Stimulated activated CD8-positive, alpha-beta memory T cell treated with anti-CD3 and anti-CD28 coated beads, Interleukin-4, amount 100 ng/mL, for 1 hour (primary cell): ENCODE measurements around the gene ASB18.

ENCODE experiments used
- DNase-seq, 2 donors: peaks; one replicate each; pipeline ENCODE4 v3.0.0-alpha.2; 2020; ENCODE audit warnings: low read depth in 2 of 2, low spot score in 1 of 2

Gene ASB18

DNA sequence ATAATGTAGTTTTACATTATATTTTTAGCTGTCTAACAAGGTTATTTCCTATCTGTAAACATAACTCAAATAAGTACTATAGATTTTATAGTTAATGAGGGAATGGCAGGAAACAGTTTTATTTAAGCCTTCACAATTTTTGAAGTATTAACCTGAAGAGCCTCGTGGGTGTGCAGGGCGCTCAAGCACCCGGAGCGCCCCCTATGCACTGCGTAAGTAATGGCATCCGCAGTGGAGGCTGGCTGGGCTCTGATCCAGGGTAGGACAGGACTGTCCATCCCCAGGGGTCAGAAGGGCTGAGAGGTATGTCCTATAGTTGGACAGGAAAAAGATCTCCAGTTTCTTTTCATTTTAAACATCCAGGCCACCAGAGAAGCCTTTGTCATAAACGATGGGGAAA lies 87.8 kb downstream of the ASB18 start:
- DNase-seq: no peak

DNA sequence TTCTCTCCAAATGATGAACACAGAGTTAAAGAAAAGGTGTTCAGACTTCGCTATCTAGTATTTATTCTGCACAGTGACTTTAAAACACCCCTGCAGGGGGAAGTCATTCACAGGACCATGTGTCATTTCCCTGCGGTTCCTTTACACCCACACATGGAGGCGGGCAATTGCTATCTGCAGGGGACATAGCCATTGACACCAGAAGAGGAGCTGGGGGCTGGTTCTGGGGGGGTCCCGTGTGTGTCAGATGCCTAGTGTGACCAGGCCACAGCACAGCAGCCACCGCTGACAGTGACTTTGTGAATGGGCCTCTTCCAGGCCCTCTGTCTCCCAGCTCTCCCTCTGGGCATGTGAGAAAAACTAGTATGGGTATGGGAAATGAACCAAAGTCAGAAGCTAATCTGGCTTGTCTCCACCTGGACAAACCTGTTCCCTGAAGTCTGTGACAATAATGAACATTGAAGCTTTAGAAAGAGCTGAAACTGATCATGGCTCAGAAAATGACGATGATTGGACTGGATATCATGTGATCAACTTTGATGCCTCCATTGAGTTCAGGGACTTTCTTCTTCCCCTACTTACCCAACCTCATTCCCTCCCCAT lies 88.6 kb downstream of the ASB18 start:
- DNase-seq: no peak

DNA sequence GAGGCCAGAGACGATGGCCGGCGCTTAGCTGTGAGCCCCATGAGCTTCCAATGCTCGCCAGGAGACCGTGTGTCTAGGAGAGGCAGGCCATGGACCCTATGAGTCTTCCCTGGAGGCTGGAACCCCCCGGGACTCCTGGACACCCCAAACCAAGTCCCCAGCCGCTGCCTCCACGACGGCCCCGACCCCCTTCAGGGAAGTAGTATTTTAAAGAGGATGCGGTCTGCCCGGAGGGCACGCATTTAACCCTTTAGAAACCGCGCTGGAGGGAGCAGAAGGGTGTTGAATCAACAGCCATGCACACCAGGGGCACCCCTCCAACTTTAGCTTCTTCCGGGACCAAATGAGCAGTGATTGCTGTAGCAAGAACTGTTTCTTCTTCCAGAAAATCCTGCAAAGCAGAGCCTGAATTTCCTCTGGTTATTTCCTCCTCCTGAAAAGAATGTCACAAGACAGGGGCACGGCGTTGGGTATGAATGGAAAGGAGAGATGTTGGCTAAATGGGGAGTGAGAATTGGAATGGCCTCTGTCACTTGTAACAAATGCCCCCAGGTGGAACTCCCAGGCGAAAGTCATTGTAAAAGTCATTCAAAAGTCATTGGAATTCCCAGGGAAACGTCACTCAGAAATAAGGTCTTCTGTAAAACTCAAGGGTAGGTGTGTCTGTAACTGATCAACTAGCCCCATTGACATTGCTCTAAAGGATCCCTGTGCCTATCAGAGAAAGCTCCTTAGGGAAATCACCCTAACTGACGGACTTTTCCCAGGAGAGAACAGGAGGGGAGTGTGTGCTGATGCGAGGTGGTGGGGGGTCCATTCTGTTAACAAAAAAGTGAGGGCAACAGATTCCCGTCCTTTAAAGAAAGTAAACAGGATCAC lies 90.2 kb downstream of the ASB18 start:
- no peak for DNase-seq

DNA sequence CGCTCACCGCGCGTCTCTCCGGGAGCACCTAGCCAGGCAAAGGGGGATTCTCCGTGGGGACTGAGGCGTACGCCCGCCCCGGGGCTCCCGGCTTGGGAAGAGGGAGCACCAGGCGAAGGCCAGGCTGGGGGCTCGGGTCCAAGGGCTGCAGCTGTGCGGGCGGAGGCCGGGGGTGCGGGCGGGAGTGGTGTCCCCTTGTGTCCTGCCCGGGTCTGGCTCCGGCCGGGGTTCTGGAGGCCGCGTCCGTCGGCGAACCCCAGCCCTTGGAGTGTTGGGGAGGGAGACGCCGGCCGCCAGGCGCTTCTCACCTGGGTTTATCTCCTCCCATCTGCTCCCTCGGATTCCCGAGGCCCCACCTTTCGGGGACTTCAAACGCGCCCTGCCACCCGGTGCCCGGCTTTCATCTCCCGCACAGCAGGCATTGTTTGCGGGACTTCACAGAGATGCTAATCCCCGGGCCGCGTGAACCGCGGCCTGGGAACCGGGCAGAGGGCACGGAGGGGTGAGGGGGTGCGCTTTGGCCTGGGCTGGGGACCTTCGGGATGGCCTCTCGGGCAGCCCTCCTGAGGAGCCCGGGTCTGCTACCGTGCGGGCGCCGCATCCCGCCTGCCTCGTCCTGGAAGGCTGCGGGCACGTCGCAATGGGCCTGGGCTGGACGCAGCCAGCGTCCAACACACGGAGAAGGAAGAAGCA lies 91.0 kb downstream of the ASB18 start:
- DNase-seq: no peak

DNA sequence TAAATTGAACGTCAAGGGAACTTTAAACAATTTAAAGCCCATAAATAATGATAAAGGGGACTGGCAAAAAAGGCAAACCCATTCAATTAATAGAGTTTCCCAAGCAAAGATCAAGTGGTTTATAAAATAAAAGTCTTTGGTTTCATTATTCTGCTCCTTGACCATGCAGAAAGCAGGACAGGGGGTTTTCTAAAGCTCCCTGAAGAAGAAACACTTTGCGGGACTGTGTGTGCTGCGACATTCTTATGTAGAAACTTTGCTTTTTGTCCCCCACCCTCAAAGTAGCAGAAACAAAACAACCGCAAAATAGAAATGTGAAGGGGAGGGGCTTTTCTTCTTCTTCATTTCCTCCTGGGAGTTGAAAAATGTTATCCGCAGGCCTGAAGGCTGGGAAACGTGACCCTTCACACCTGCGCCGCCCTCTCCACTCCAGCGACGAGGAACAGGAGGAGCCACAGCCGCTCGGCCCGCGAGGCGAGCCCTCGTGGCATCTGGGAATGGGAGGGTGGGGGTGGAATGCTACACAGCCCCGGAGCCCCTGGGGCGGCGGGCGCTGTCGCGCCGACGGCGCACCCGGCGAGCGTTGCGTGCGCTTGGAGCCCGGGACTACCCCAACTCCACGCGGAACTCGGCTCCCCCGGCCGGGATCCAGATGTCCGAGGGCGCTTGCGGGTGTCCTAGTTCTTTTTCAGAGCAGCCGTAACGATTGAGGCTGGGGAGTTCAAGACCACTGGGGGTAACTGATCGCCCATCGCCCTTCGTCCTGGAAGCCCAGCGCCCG lies 91.8 kb downstream of the ASB18 start:
- DNase-seq: no peak

DNA sequence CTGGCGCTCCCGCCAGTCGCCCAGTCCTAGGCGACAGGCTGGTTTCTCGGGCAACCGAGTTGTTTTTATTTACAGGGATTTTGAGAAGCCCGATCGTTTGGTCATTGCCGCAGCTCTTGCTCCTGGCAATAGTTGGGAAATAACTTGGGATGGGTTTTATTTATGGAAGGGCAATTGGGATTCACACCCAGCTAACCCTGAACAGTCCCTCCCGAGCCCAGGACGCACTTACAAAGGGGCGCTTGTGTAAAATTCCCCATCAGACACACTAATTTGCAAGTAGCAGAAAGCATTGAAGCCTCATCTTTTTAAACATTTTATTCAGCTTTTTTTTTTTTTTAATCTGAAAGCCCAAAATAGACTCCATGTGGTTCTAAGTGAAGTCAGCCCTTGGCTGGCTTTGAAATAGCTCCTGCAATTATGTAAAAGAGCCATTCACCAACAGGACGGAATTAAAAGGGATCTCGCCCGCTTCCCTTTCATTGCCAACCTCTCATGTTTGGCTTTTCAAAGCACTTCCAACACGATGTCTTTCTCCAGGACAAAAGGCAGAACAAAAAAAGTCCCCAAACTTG lies 92.4 kb downstream of the ASB18 start:
- DNase-seq: no peak

DNA sequence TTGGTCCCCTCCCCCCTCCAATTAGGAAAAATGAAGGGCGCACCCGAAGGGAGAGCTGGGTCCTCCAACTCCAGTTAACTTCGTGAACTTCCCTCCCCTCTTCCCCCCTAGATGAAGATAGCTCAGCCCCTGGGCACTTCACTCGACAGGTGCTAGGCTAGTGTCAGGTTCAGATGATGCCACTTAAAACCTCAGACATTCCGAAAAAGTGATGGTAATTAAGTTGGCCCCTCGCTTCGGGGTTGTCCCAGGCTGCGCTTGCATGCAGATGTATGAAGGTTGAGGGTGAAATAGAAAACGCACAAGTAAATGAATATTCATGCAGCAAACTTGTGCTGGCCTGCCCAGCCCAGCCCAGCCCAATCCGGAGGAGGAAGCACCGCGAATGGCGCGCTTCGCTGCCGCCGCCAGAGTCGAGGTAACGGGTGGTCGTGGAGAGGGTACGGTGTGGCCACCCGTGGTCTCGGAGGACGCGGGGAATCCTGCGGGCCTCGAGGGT lies 93.0 kb downstream of the ASB18 start:
- DNase-seq: no peak

DNA sequence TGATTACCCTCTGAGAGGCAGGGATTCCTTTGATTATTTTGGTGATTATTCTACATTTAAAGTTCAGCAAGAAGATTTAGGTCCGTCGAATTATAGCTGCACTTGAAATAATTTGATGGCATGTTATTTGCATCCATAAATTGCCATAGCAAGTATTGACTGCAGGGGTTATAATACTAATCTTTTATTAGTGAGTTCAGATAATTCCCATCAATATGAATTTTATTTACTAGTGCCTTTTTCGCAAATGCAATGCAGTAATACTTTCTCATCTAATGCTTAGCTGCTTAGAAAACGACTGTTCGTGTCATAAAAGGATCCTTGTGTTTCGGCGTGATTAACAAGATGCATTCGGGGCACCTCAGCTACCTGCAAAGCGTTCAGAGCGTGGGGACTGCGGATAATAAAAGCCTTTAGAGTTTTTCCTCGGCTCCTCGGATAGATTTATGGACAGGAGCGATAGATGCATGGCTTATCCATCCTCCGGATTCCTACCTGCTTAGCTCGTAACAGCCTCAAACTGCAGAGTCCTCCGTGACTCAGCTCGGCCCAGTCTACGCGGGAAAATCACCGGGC lies 93.5 kb downstream of the ASB18 start:
- no peak for DNase-seq

DNA sequence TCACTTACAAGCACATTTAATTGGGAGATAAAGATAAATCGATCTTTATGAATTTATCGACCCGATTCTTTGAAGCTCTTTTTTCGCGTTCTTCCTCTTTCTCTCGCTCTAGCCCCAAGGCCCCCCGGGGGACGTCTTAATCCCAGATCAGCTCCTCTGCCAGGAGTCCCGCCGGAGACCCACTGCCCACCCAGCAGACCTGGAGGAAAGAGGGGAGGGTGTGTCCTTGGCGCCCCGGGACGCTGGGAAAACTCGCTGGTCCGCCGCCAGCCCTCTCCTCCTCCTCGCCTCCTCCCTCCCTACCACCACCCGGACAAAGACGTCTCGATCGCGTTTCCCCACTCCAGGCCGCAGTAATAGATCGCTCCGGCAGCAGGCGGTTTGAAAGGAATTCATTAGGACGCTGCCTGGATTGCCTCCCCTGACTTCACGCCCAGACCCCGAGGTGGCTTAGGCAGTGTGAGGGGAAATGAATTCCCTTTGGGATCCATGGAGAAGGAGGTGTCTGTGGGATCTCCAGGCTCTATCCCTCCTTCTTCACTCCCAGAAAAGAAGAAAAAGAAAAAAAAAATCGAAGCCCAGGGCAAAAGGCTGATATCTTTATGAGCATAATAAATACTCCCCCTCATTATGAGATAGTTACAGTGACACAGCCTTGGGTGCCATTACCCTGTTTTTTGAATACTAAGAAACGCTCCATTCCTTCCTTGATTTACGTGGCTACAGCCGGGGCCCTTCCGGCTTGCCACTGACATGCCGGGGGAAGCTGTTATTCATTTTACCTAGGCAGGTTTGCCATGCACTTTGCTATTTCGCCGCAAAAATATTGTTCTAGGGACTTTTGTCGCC lies 94.2 kb downstream of the ASB18 start:
- DNase-seq: no peak

DNA sequence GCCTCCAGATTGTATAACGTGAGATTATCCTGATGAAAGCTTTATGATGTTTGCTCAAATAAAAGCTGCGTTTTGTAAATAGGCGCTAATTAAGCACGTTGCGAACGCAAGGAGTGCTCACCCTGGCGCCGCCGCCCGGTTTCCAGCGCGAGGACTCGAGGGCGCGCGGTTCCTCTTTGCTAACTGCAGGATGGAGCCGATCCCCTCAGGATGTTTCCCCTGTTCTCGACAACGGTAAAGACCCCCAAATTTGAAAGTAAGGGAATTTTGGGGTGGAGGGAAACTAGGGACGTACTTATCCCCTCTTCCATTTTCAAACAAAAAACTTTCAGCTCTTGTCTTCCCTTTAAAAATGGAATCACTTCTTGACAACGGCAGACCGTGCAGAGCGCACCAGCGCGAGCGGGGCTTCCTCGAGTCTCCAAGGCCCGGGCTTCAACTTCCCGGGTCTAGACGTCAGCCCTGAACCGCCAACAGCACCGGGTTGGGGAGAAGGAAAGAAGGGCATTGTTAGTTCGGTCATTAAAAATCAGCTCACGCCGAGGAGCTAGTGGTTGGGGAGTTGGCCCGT lies 95.0 kb downstream of the ASB18 start:
- DNase-seq: no peak

DNA sequence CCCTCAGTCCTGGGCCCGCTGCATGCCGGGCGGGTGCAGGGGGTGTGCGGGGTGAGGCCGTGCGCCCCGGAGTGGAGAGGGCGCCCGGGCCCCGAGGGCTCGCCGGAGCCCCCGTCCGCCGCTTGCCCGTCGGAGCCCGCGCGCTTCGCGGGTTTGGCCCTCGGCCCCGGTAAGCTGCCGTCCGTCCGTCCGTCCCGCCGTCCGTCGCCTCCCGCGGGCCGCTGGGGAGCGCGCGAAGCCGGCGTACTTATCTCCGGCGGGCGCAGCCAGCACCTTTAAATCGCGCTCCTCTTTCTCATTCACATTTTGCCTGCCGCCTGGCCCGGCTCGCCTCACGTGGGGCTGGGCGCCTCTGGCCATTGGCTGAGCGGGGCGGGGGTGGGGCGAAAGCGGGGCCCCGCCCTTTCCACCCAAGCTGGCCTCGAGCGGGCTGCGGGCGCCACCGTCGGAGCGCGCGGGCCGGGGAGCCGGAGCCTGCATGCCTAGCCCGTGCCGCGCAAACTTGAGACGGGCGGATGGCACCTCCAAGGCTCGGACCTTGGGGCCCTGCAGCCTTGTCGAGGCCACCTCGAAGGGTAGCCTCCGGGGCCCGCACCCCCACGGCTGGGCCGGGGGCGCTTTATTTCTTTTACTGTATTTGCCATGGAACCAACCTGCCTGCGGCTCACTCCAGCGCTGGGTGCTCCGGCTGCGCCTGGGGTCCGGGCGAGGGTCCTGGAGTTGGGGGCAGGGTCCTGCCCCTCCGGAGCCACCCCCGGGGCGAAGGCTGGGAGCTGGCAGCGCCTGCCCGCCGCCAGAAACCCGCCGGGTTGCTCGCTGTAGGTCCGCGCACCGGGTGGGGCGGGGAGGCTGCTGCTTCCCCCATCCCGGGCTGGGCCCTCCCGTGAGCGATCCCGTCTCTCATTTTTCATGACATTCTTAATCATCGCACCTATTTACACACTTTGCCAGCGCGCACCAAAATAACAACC lies 95.8 kb downstream of the ASB18 start, which contains the start of gene GBX2:
Gene GBX2, minus strand, starts transcription at position 277 of the 971 bp plus-strand sequence. CDS start 415 bp downstream, outside the sequence.
- DNase-seq: no peak

DNA sequence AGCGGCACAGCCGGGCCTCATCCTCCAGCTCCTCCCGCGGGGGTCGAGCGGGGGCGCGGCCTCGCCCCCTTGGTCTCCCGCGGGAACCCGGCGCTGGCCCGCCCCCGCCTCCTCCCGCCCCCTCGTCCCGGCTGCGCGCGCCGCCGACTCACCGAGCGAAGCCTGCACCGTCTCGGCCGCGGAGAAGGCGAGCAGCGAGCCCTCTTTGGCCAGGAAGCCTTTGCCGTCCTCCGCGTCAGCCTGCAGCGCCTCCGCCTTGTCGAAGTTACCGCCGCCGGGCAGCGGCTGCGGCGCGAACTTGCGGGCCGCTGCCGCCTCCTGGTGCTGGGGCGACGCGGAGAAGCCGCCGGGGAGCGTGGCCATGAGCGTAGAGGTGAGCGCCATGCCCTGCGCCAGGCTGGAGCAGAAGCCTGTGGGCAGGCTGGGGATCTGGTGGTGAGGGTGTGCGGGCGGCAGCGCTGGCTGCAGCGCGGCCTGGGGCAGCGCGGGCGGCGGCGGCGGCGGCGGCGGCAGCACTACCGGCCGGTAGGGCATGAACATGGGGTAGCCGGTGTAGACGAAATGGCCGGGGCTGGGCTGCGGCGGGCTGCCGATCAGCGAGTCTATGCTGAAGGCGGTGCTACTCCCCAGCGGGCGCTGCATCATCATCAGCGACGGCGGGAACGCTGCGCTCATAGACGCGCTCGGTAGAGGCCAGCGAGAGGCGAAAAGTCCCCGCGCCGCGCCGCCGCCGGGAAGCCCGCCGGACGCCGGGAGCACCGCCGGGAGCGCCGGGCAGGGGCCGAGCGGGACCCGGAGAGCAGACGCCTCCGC lies 96.7 kb downstream of the ASB18 start:
- DNase-seq: no peak

DNA sequence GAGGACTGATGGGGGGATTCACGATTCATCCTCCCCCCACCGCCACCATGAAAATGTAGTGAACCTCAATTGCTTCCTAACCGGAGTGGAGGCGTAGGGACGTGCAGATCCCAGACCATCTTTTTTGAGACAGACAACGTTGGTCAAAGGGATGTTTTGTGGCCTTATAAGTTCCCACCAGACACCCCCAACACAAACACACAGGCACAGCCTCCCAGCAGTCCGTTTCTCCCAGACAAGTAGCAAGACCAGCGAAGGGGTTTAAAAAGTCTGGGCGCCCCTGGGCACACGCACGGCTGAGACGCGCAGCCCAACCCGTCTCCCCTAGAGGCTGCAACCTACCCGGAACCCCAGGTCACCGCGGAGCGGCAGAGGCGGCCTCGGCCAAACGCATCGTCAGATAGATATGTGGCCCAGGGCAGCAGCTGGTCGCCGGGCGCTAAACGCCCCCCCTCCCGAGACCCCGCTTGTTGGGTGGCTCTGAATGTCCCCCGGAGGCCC lies 97.4 kb downstream of the ASB18 start:
- no peak for DNase-seq

DNA sequence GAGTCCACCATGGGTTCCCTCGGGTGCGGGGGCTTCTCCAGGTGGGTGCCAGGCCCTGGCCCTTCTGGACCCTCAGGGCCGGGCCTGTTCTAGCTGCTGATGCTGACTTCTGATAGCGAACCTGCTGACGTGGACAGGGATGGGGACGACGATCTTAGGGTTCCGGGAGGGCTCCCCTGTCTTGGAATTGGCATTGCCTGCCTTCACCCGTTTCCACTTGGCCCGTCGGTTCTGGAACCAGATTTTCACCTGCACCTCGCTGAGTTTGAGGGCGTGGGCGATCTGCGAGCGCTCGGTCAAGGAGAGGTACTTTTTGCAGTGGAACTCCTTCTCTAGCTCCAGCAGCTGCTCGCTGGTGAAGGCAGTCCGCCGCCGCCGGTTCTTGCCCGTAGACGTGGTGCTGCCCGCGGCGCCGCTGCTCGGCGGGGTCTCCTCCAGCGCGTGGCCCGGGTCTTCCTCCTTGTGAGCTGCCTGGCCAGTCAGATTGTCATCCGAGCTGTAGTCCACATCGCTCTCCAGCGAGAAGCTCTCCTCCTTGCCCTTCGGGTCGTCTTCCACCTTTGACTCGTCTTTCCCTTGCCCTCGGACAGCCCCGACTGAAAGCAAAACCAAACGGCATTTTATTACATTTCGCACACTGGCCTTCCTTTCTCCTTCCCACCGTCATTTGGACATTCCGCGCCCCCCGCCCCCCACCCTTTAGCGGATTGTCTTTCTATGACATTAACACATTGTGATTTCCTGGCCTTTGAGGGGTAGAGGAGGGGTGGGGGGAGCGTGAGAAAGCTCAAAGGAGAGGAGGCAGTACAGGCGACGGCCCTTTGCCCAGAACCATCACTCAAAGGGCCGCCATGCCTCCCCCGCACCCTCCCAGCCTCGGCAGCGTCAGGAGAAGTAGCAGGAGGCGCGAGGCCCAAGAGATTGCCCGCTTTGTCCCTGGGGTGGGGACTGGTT lies 98.1 kb downstream of the ASB18 start:
- DNase-seq: no peak

DNA sequence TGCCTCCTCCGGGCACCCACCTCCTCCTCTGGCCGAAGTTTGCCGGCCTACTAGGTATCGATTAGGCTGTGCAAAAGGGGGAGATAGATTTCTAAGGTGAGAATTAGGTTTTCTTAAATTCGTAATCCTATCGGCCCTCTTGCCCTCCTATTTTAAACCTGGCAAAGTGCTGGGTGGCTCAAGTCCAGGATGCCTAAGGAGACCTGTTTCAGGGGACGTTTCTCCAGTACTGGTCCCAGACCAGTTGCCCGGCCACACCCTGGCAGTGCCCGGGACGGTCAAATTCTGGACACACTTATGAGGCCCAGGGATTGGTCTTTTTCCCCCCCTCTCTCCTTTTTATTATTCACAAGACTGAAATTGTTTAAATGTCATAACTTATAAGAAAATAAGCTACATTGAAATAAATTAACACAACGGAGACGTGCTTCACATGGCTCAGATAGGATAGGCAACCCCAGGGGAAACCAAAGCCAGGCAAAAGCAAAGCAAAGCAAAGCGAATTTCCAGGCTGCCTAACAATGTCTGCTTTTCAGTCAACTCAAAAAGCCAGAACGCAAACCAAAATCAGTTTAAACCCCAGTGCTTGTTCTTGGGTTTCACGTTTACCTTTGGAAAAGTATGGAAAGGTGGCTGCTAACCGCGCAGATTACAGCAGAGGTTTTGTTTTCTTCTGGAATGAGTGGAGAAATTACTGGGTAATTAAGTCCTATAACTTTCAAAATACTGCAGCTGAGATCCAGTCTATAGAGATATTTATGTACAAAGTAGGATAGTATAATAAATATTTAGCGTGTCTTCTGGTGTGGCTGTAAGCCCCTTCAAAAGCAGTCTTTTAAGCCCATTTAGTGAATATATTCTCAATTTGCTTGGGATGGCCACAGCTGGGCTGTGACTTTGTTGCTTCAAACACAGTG lies 99.0 kb downstream of the ASB18 start:
- no peak for DNase-seq
